GM19193 (cell line): ENCODE measurements around the gene AGAP3.

ENCODE experiments used
- POLR2A ChIP-seq: IDR thresholded peaks from 4 replicates; pipeline ENCODE4 v1.6.1; 2011; ENCODE audit not compliant: insufficient read depth, insufficient read length; ENCODE audit errors: extremely low read depth

The AGAP3 gene

DNA sequence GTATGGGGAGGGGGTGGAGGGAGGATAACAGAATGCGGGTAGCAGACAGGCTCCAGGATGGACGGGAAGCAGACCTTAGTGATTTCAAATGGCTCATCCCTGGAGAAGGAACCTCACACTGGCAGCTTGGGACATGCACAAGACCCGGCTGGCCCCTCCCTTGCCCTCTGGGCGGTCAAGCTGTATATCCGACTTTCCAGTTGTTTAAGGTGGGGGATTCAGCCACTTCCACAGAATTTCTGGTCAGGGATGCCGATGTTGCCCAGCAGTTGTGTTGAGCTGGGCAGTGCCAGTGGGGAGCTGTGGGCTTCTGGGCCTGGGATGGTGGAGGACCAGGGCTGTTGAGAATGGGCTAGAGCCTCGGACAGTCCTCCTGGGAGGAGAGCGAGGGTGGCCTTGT is 42.4 kb downstream of the AGAP3 start:
- TF ChIP-seq POLR2A: no peak

DNA sequence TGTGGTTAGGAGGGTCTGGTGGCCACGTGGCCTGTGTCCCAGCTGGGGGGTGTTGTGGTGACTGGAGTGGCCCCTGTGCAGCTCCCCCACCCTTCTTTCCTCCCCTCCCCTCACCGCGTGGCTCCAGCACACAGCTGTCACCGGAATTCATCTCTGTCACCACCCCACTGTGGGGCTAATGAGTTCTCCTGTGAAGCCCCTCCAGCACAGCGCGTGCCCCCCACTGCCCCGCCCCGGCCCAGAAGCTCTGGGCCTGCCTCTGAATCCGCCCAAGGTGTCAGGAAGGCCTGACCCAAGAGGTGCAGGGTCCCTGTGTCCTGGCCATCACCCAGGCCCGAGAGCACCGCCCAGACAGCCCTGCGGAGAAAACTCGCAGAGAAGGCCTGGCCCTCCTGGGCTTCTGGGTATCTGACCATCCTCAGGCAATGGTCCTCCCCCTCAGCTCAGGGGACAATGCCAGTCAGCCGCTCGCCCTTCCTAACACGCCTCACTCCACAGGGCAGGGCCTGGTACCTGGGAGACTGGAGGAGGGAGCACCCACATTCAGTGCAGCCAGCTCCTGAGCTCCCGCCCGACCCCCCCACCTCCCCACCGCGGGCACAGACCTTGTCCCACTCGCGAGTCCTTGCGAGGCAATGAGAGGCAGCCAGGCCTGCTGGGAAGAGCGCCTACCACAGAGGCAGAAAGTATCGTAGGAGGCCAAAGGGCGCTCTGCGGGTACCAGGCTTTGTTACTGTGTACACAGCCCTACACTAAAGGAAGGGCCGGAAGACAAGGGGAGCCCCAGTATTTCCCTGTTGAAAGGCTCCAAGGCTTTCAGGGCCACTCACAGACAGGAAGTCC is 43.1 kb downstream of the AGAP3 start:
- TF ChIP-seq POLR2A: no peak

DNA sequence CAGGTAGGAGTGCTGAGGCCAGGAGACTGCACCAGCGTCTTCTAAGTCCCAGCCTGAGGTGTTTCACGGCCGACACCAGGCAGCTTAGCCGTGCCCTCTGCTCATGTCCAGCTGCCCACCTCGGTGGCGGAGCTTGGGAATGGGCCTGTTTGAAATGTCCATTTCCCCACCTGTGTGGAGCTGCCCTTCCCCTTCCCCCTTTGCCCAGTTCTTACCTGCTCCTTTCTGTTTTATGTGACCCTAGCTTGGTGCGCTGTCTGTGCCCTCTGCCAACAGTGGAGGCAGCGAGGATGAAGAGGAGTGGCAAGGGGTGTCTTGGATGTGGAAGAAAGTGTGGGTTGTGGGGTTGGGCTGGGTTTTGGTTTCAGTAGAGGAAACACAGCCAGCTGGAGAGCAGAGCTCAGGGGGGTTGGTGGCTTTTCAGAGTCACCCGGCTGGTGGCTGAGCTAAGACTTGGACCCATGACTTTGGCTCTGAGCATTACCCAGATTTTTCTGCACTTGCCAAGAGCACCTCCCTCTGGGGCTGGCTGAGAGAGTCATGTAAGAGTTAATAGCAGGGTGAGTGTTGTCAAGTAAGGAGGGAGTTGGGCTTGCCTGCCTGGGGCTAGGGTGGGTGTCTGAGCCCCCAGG is 43.8 kb downstream of the AGAP3 start:
- no peak for TF ChIP-seq POLR2A

DNA sequence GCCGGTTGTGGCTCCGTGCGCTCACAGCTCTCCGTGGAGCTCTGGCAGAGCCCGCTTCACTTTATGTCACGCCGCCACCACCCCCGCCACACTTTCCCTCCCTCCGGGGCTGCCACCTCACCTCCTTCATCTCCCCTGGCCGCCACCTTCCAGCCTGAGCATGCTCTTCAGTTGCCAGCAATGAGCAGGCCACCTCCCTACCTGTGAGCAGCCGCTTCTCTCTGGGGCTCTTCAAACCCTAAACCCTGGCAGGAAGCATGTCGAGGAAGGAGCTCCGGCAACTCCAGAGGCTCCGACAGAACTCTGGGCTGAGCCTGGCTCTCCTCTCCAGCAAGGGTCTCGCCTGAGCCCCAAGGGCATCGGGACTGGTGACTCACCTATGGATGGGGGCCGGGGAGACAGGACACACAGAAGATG is 44.5 kb downstream of the AGAP3 start:
- no peak for TF ChIP-seq POLR2A

DNA sequence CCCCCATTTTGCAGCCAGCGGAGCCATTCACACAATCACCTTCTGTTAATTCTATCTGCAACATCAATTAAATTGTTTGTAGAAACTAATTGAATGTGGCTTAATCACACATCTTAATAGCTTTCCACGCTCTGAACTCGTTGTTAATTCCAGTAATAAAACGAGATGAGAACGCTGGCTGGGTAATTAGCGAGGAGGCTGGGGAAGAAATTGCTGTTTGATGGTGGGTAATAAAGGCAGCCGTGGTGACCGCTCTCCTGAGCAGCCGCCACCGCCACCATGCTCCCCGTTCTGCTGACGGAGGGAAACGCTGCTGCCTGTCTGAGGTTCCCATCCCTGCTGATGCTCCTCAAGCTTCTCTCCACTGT is 44.9 kb downstream of the AGAP3 start:
- TF ChIP-seq POLR2A: no peak

DNA sequence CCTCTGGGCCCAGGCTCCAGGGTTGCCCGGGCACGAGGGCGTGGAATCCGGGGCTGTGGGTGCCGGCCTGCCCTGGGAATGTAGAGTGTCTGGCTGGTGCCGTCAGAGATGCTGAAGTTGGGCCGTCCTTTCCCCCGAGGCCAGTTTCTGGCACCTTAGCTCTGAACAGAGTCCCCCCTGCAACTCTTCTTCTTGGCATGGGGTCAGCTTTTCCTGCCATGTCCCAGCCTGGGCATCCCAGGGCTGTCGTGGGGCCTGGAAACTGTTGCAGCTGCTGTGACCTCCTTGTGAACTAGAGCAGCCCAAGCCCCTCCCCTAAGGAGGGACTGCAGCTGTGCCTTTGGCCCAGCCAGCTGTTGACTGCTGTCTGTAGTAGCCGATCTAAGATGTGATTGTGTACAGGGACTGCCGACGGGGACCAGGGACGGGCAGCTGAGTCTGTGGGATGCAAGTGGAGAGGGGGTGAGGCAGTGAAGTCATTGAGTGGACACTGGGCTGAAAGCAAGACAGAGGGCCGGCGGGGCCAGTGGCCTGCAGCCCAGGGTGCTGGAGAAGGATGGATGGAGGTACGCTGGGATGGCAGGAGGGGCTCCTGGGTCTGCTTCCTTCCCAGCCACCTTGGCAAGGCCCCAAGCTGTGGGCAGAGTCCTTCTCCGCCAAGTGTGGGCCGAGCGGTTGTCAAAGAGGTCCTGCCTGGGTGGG is 45.5 kb downstream of the AGAP3 start:
- TF ChIP-seq POLR2A: no peak

DNA sequence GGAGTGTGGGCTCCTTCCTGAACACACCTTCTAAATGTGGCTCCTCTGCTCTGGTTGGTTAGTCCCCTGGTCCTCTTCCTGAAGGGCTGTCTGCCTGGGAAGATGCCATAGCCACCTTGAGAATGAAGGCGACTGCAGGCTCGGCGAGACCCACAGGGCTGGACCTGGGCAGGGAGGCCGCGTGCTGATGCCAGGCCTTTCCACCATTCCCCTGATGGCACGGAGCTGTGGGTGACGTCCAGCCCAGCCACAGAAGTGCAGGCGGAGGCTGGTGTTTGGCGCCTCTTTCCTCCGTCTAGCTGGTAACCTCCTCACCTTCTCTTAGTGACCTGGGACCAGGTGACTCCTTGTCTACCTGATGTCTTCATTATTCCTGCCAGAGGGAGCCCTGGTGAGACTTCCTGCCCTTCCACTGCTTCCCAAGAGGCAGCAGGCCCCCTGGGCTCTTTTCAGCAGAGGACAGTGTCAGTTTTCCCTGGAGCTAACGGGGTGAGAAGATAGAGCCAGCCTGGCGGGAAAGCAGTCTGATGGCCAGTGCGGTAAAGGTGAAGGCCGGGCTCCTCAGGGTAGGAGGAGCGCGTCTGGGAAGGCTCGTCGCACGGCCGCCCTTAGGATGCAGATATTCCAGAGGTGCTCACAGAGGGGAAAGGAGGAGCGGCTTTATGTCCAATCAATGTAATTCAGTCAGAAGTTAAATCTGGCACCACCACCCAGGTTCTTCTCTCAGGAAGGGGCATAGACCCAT is 46.4 kb downstream of the AGAP3 start:
- TF ChIP-seq POLR2A: no peak

DNA sequence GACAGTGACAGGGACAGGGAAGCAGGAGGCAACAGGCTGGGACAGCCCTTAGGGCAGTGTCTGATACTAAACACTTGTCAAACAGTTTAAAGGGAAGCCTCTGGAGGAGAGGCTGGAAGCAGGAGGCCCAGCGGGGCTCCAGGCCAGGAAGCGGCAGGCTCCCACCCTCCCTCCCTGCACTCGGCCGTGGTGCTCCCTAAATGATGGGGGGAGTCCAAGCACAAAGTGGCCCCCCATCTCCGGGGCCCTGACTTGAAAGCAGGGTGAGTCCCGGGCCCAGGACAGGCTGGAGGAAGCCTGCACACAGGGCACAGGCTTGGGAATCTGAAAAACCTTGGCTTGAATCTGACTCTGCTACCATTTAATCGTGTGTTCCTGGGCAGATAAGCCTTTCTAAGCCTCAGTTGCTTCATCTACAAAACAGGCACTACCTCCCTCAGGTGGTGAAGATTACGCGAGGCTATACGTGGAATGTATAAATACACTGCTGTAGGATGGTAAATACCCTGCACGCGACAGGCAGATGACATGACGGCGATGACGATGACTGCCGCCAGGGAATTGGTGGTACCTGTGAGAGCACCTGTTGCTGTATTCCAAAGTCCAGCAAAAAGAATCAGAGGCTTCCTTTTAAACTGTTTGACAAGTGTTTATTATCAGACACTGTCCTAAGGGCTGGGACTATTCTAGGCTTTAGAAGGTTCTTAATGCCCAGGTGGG is 47.2 kb downstream of the AGAP3 start:
- TF ChIP-seq POLR2A: no peak

DNA sequence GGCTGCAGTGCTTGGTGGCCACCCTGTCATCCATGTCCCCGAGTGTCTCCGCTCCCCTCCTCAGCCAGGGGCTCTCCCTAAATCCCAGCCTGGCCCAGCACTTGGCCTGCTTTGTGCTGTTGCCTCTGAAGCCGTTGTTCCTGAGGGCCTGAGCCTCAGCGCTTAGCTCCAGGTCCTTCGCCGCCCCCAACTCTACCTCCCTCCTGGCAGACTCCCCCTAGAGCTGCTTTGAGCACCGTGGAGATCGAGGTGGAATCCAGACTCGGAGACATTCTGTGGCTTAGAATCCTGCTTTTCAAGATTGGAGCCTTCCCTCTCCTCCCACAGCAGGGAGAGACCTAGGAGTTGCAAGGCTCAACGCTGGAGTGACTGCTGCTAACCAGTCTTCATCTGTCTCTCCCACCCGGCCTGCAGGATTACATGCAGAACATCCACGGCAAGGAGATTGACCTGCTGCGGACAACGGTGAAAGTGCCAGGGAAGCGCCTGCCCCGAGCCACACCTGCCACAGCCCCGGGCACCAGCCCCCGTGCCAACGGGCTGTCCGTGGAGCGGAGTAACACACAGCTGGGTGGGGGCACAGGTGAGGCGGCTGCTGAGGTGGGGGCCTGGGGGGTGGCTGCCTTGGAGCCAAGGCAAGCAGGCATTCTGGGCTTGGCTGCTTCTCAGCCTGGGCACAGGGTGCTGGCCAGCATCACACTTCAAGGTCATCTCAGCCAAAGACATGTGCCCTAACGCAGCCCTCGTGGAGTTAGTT is 47.9 kb downstream of the AGAP3 start:
- TF ChIP-seq POLR2A: no peak

DNA sequence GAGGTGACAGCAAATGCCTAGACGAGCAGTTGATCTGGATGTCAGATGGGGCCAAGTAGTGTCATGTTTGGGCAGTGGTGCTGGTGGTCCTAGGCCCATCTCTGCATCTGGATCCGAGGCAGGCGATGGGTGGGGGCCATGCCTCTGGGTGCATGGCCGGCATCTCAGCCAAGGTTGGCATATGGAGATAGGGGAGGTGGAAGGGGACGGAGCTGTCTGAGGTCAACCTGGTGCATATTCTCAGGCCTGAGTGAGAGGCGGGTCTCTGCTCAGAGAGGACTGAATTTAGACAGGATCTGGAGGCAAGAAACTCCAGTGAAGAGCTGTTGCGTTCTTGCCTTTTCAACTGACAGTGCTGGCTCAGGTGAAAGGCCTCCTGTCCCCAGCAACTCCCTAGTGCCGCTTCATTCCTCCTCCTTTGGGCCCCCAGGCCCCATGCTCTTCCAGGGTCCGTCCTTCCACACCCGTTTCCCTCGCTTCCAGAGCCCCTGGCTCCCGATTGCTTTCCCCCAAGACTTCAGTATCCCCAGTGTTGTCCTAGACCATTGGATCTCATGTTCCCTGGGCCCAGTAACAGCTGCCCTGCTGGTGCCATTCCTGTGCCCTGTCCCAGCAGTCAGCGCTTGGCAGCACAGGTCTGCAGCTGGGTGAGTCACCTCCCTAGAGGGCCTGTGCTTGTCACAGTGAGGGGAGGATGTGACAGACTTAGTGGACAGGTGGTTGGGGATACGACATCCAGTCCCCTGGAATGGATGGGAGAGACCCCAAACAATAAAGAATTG is 48.7 kb downstream of the AGAP3 start:
- TF ChIP-seq POLR2A: no peak

DNA sequence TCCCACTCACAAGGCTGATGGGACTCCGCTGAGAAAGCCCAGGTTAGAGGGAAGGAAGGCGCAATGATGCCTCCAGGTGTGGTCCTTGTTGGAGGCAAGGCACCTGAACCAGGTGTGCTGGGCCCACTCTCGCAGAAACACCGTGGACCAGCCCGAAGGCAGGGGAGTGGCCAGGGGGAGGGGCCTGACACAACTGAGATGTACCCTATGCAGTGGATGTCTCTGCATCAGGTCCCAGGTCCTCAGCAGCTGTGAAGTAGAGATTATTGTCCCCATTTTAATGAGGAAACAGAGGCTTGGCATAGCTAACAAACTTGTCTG is 49.2 kb downstream of the AGAP3 start:
- TF ChIP-seq POLR2A: no peak

DNA sequence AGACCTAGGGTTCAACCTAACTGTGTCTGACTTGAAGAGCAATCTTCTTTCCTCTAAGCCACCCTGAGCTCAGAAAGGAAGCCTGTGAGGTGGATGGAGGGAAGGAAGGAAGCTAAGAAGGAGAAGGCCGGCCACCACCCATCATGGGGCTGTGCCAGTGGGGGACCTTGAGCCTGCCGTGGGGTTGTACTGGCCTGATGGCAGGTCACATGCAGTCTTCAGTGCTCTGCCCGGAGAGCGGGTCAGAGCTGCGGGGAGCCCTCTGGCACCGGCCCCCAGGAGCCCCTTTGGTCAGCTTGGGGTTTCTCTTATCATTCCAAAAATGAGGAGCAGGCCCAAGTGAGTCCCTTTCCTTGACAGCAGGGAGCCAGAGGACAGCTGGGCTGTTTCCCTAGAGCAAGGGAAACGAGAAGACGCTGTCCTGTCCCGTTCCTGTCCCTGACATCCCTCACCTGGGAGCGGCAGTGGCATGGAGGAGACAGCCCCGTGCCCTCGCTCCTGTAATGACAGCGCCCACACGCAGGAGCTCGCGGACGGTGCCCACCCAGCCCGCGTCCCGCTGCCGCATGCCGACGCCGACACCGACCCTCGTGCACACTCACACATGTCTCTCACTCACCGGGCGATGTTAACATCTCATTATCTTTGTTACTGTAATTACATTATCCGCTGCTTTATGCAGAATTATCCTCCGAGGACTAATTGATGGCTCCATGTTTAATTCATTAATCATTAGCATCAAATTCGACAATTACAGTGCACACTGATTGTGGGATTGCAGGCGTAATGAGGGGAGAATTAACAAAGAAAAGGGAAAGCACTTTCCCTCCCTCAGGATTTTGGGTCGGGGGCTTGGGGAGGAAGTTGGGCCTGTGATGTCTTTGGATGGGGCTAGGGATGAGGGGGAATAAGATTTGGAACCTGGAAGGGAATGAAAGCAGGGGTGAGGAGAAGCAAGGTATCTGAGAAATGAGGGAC is 49.9 kb downstream of the AGAP3 start:
- TF ChIP-seq POLR2A: no peak

DNA sequence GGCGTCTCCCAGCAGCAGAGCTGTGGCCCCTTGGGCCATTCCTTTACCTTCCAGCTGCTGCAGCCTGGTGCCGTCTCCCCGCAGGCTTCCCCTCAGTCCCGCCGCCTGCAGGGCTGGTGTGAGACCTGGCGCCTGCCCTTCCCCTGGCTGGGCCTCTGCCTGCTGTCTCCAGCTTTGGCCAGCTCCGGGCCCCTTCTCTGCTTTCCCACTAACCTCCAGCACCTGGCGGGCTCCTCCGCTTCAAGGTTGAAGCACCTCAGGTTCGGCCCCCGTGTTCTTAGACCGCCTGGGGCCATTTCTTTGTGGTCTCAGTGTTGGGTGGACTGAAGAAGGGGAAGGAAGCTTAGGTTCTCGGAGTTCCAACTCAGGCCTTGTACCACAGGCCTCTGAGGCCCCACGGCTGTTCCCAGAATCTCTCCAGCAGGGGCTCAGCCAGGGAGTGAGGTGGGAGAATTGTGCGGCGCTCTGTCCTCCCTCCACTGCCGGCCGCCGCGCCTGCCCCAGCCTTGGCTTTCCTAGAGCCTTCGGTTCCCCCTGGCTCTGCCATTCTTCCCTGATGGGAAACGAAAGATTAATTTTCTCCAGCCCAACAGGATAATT is 50.9 kb downstream of the AGAP3 start:
- no peak for TF ChIP-seq POLR2A
